GM18868 (cell line): ENCODE data around the gene SPTBN1.

ENCODE experiments used
- ATAC-seq: cut with Tn5 transposase; IDR thresholded peaks from one replicate; pipeline ENCODE4 v1.9.1; 2021; ENCODE audit warnings: mild to moderate bottlenecking, moderate library complexity; ENCODE audit not compliant: unreplicated experiment

SPTBN1 gene

GRCh38 chr2:54603357-54603756, 147.2 kb downstream of the SPTBN1 start:
- no peak for ATAC-seq

GRCh38 chr2:54603796-54604195, 147.7 kb downstream of the SPTBN1 start:
- ATAC-seq, result no peak

GRCh38 chr2:54604871-54605270, 148.7 kb downstream of the SPTBN1 start:
- peak; percentile 43 for ATAC-seq

- ATAC-seq, result no peak
Observed at GRCh38 chr2:54605836-54606235, 149.7 kb downstream of the SPTBN1 start.

- no peak for ATAC-seq
Observed at GRCh38 chr2:54606393-54606958, 150.3 kb downstream of the SPTBN1 start.

GRCh38 chr2:54608224-54608623, 152.1 kb downstream of the SPTBN1 start:
- ATAC-seq, result no peak

- no peak for ATAC-seq
Observed at GRCh38 chr2:54609241-54609640, 153.1 kb downstream of the SPTBN1 start.

GRCh38 chr2:54609647-54610046, 153.5 kb downstream of the SPTBN1 start:
- no peak for ATAC-seq

GRCh38 chr2:54610700-54611099, 154.6 kb downstream of the SPTBN1 start:
- ATAC-seq, result no peak

GRCh38 chr2:54611830-54612545, 155.9 kb downstream of the SPTBN1 start:
- ATAC-seq, result no peak

- ATAC-seq, result no peak
Observed at GRCh38 chr2:54613386-54613785, 157.3 kb downstream of the SPTBN1 start.

GRCh38 chr2:54613794-54614257, 157.7 kb downstream of the SPTBN1 start:
- ATAC-seq, result no peak

GRCh38 chr2:54614819-54615218, 158.7 kb downstream of the SPTBN1 start:
- ATAC-seq, result no peak

GRCh38 chr2:54615832-54616534, 159.9 kb downstream of the SPTBN1 start:
- no peak for ATAC-seq

GRCh38 chr2:54617409-54617808, 161.3 kb downstream of the SPTBN1 start:
- ATAC-seq, result no peak

- no peak for ATAC-seq
Observed at GRCh38 chr2:54618646-54619565, 162.8 kb downstream of the SPTBN1 start.

- no peak for ATAC-seq
Observed at GRCh38 chr2:54619660-54620231, 163.6 kb downstream of the SPTBN1 start.

GRCh38 chr2:54620948-54621347, 164.8 kb downstream of the SPTBN1 start:
- no peak for ATAC-seq

- no peak for ATAC-seq
Observed at GRCh38 chr2:54624591-54625071, 168.5 kb downstream of the SPTBN1 start.

GRCh38 chr2:54626131-54626530, 170.0 kb downstream of the SPTBN1 start:
- no peak for ATAC-seq
